K562 (cell line): ENCODE data around the gene PSME1. TPM values are rescaled to one million over a fixed set of nuclear protein-coding genes. Genes with fewer than 3 reads are reported as not detected.

Source experiments
- HEY1 ChIP-seq: fragments of 250-450 bp; sonication (Bioruptor Pico); IDR thresholded peaks from 2 replicates; pipeline ENCODE4 v1.5.0; 2020; ENCODE audit warnings: mild to moderate bottlenecking, moderate library complexity, borderline replicate concordance
- HNRNPUL1 ChIP-seq: fragments of 200-400 bp; formaldehyde crosslinking; IDR thresholded peaks from 2 replicates; pipeline ENCODE4 v1.6.1; 2017; ENCODE audit warnings: low read length
- MITF ChIP-seq: IDR thresholded peaks from 2 replicates; pipeline ENCODE4 v1.6.1; 2014; ENCODE audit warnings: antibody characterized with exemption
- SFPQ ChIP-seq: fragments of 200-400 bp; formaldehyde crosslinking; IDR thresholded peaks from 2 replicates; pipeline ENCODE4 v1.6.1; 2017; ENCODE audit warnings: mild to moderate bottlenecking, low read depth, low read length, moderate library complexity
- SREBF1 ChIP-seq: fragments of 150-350 bp; IDR thresholded peaks from 2 replicates; pipeline ENCODE4 v1.6.1; 2014; ENCODE audit warnings: antibody characterized with exemption, low read depth, low read length, borderline replicate concordance
- YY1 ChIP-seq, 3 experiments: IDR thresholded peaks; 2 replicates each; pipeline ENCODE4 v1.6.1; 2011; ENCODE audit warnings: low read length in 2 of 3, mild to moderate bottlenecking in 2 of 3, moderate library complexity in 2 of 3, borderline replicate concordance in 1 of 3, control low read depth in 1 of 3, low read depth in 1 of 3; ENCODE audit not compliant: insufficient read depth in 3 of 3, insufficient replicate concordance in 2 of 3, control insufficient read depth in 1 of 3, insufficient read length in 1 of 3; ENCODE audit errors: extremely low read depth in 1 of 3
- polyA plus RNA-seq, 8 experiments: library from polyadenylated mRNA; depleted of rRNA in 4 of 8; stranded (reverse) in 5 of 8; unstranded in 3 of 8; fragments of >200 nt; fragmentation: Nextera tagmentation in 2 of 8; fragmentation: Illumina TruSeq in 1 of 8; extraction: Ambion mirVana in 2 of 8; extraction: Trizol in 1 of 8; gene quantifications; 2 replicates each; pipeline versions ENCODE4 v1.2.1 to v1.2.3, GENCODE V29; 2011 to 2014; ENCODE audit warnings: inconsistent platforms in 1 of 8, missing spikeins in 1 of 8
- total RNA-seq, 7 experiments: library from RNA; depleted of rRNA in 6 of 7; stranded (reverse); fragments of >200 nt in 6 of 7; fragmentation: Illumina TruSeq in 2 of 7; extraction: Trizol in 2 of 7; gene quantifications; 2 replicates each; pipeline versions ENCODE4 v1.2.1 to v1.2.3, GENCODE V29; 2011 to 2021; ENCODE audit warnings: low replicate concordance in 1 of 7
- TF ChIP-seq, protein P1 (sequence below): IDR thresholded peaks from 3 replicates; pipeline ENCODE4 v1.6.1; 2011; ENCODE audit warnings: borderline replicate concordance, mild to moderate bottlenecking; ENCODE audit not compliant: insufficient read length, insufficient read depth

PSME1 gene
- total and polyA plus RNA-seq, 9 of the 15 experiments (the other 6 are each of a cell fraction or from before 2014, with no cell fraction given) = 20.3 to 180 (median 67.5) TPM

GRCh38 chr14:24145690-24146452 lies 9.9 kb downstream of the PSME1 start (continued):
- TF ChIP-seq MITF (no peak), SREBF1 (no peak), HNRNPUL1 (no peak), YY1 (IDR thresholded peaks at IDR 0.05; ENCODE audit: borderline replicate concordance in 1 of 3, control insufficient read depth in 1 of 3, extremely low read depth in 1 of 3, insufficient read depth in 3 of 3, insufficient read length in 1 of 3, insufficient replicate concordance in 2 of 3, low read depth in 1 of 3, low read length in 2 of 3) (no peak), HEY1 (CRISPR knock-in tag) (no peak), SFPQ (no peak)
- TF ChIP-seq, protein P1, sequence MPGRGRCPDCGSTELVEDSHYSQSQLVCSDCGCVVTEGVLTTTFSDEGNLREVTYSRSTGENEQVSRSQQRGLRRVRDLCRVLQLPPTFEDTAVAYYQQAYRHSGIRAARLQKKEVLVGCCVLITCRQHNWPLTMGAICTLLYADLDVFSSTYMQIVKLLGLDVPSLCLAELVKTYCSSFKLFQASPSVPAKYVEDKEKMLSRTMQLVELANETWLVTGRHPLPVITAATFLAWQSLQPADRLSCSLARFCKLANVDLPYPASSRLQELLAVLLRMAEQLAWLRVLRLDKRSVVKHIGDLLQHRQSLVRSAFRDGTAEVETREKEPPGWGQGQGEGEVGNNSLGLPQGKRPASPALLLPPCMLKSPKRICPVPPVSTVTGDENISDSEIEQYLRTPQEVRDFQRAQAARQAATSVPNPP = no peak
